ENCODE measurements around the gene IMMP2L.

- no peak for TF ChIP-seq FOXP1 (CRISPR knock-in tag; IDR thresholded peaks at IDR 0.05; ENCODE audit: borderline replicate concordance)
- TF ChIP-seq USF1 (CRISPR knock-in tag; IDR thresholded peaks at IDR 0.05) = no peak
- no peak for TF ChIP-seq FOXP4 (CRISPR knock-in tag; IDR thresholded peaks at IDR 0.05)
- TF ChIP-seq CTCF (IDR thresholded peaks at IDR 0.05) = no peak
- no peak for TF ChIP-seq IRF1 (CRISPR knock-in tag; IDR thresholded peaks at IDR 0.05)
- TF ChIP-seq ZNF512 (CRISPR knock-in tag; IDR thresholded peaks at IDR 0.05; ENCODE audit: borderline replicate concordance) = no peak
- no peak for TF ChIP-seq ZNF396 (CRISPR knock-in tag; IDR thresholded peaks at IDR 0.05; ENCODE audit: borderline replicate concordance)
- no peak for TF ChIP-seq TEAD4 (CRISPR knock-in tag; IDR thresholded peaks at IDR 0.05)
- no peak for TF ChIP-seq ZNF423 (CRISPR knock-in tag; IDR thresholded peaks at IDR 0.05)
- TF ChIP-seq TCF7 (CRISPR knock-in tag; IDR thresholded peaks at IDR 0.05; ENCODE audit: low read depth) = no peak
These were observed 551.5 kb downstream of the IMMP2L start for GRCh38 chr7:111010798-111011197.

Data from WTC11 (cell line).